Activated CD8-positive, alpha-beta memory T cell treated with anti-CD3 and anti-CD28 coated beads for 48 hours (primary cell): ENCODE data around the gene SUB1.
"Not testable (repeated sequence)": the region's sequence is repeated elsewhere in the genome, so short reads cannot be mapped to it uniquely, and the experiment has no call there.

Source experiments
- DNase-seq, 3 experiments: peaks; one replicate each; pipeline ENCODE4 v3.0.0-alpha.2; 2020; ENCODE audit warnings: low read depth in 2 of 3, low spot score in 2 of 3

Gene SUB1

GRCh38 chr5:32565145-32565544, 20.2 kb upstream of the SUB1 start:
- DNase-seq = no peak

DNA sequence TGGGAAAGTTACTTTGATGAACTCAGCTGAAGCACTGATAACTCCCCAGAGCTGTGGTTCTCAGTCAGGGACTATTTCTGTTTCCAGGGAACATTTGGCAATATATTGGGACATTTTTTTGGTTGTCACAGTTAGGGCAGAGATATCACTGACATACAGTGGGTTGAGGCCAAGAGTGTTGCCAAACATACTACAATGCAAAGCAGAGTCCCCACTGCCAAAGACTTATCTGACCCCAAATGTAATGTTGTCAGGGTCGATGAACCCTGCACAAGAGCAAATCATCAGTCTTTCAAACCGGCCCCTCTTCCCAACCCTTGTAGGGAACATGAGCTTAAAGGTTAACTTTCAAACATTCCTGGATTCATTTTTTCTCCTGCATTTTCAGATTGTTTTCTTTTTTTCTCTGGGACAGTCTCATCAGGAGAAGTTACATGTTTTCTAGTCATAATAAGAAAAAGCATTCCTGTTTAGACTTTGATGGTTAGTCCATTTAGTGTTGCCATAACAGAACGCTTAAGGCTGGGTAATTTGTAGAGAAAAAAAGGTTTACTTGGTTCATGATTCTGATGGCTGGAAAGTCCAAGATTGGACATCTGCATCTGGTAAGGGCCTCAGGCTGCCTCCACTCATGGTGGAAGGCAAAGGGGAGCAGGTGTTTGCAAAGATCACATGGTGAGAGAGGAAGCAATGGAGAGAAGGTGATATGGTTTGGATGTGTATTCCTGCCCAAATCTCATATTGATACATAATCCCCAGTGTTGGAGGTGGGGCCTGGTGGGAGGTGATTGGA, 18.8 kb upstream of the SUB1 start:
- DNase-seq = no peak

- no peak for DNase-seq
These were observed 14.2 kb upstream of the SUB1 start for GRCh38 chr5:32571128-32571527.

- no peak for DNase-seq
These were observed 12.4 kb upstream of the SUB1 start for GRCh38 chr5:32572778-32573480.

- not testable (repeated sequence) for DNase-seq
These were observed 11.9 kb upstream of the SUB1 start for GRCh38 chr5:32573481-32573854.

GRCh38 chr5:32574540-32575175, 10.7 kb upstream of the SUB1 start:
- DNase-seq = no peak

GRCh38 chr5:32578363-32578762, 7.0 kb upstream of the SUB1 start:
- DNase-seq = no peak

DNA sequence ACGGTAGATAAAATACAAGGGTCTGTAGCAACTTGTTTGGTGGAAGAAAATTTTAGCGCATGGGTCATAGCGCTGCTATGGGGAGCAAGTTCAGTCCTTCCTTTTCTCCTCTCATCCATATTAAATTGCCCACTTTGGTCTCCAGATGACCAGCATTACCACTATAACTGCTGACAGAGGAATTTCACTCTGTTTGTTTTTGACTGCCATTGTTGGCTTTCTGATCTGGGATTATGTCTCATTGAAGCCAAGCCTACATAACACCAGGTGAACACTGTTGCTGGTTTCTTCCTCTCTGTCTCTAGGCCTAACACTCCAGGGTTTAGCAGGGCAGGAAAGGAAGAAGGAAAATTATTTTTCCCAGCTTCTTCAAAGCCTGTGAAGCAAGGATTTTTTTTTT, 6.6 kb upstream of the SUB1 start:
- DNase-seq = no peak

DNA sequence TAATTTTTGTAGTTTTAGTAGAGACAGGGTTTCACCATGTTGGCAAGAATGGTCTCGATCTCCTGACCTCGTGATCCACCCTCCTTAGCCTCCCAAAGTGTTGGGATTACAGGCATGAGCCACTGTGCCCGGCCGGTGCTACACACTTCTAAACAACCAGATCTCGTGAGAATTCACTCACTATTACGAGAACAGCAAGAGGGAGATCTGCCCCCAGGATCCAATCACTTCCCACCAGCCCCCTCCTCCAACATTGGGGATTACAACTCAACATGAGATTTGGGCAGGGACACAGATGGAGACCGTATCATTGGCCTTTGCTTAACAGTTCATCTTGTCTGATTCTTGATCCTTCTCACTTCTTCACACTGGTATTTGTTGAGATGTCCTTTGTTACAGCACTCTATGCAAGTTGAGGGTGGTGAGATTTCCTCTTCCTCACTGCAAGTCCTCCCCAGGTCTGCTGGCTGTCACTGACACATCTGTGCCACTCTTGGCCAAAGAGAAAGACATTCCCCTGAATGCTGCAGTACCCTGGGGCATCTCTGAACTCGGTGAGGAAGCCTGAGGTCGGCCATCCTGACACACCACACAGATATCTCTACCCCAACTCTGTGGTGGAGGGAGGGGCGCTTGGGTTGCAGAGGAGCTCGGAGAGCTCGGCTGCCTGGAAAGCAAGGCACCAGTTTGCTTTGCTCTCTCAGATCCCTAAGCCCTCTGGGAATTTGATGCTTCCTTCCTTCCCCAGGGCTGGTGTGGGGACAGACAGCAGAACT, 4.2 kb upstream of the SUB1 start:
- no peak for DNase-seq

- no peak for DNase-seq
These were observed 1.6 kb upstream of the SUB1 start for GRCh38 chr5:32583582-32584232.

- DNase-seq = no peak
These were observed 711 bp upstream of the SUB1 start for GRCh38 chr5:32584646-32585045.

DNA sequence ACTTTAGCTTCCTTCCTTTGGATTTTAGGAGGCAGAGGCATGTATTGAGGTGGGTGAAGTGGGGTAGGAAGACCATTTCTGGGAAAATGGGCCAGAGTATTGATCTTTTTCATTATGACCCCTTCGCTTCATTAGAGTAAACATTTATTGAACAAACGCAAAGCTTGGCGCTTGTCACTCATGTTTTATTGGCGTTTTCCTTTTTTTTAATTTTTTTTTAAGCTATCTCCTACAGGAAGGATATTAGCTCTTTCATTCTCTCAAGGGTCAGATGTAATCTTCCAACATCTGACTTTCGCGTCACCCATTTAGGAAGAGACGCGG, 273 bp upstream of the SUB1 start:
- DNase-seq = no peak

DNA sequence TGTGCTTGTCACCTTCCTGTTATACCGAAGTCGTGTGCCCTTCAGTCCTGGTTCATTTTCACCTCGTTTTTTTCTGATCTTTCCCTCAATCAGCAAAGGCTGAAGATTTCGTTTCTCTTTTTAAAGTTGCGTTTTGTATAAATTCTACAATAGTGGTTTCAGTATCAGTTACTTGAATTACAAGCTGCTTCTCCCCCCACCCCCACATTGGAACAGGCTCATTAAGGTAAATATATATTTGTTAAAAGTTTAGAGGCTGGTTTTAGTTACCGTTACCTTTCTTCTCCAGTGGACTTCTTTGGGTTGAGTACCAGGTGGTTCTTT, 881 bp downstream of the SUB1 start:
- DNase-seq = no peak

DNA sequence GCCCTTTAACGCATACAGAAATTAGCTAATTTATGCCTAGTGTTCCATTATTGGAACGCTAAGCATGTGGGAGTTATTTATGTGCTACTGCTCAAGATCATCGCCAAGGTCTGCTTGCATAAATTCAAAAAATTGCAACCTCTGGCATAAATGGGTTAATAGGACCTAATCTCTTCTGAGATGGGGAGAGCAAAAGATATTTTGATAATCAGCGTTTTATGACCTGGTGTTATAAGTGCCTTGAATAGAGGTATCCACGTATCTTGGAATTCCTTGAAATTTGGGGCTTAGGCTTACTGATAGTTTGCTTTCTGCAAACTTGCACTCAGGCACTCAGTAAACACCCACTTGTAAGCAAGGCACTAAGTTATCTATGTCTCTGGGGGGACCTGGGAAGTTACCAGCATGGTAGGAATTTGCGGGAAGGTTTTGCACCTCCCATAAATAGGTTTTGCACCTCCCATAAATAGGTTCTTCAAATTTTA, 1.8 kb downstream of the SUB1 start:
- DNase-seq = no peak

- no peak for DNase-seq
These were observed 4.1 kb downstream of the SUB1 start for GRCh38 chr5:32589416-32589815.

DNA sequence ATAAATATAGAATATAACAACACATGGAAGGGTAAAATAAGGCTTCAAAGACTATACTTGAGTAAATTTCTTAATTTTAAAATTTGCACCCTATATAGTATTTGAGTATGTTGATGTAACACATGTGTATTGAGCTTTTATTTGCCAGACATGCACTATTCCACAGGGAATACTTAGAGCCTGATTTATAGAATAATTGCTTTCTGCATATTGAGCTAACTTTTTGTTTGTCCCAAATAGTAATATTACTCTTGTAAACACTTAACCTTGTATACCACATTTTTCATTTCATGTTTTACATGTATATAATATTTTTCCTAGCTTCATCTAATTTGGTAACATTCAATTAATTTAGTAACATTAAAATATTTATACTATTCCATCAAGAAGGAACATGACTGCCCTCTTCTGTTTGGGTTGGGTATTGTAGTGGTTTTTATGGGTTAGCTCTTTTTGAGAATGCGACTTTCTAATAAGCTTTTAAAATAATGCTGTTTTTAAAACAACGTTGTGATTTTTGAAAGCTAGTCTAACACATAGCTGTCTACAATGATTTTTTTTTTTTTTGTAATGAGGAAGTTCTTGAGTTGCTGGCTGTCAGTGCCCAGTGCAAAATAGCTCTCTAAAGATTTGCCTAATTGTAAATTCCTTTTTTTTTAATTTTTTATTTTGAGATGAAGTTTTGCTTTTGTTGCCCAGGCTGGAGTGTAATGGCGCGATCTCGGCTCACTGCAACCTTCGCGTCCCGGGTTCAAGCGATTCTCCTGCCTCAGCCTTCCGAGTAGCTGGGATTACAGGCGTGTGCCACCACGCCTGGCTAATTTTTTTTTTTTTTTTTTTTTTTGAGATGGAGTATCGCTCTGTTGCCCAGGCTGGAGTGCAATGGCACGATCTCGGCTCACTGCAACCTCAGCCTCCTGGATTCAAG, 4.8 kb downstream of the SUB1 start:
- DNase-seq = no peak

- no peak for DNase-seq
These were observed 9.8 kb downstream of the SUB1 start for GRCh38 chr5:32595118-32595517.

GRCh38 chr5:32597041-32597629, 11.8 kb downstream of the SUB1 start:
- no peak for DNase-seq

DNA sequence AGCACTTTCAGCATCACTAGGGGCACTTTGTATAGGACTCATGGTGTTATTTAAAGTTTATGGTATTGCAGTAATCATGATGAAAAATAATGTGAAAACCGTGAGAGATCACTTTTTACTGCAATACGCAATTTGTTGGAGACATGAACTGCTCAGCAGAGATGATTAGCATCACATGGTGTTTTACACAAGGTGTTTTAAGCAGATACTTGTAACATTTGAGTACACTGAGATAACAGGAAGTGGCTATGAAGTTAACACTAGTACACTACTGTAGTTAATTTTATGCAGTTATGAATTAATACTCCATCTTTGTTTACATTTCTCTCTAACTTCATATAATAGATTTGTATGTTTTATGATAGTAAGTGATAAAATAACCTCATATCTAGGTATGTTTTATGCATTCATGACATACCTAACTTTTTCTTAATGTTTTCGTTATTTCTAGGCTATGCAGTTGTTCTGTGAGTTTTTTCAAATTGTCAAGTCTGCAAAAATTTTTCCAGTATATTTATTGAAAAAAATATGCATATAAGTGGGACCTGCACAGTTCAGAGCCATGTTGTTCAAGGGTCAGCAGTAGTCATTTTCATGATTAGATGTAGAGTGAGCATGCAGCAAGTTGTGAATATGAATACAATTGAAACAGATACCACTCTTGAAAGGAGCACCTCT, 13.0 kb downstream of the SUB1 start:
- no peak for DNase-seq
